GM21381 (cell line): ENCODE data around the gene NR2E1.
A peak's percentile ranks its signal among the peaks of the same experiment; 100 is the strongest.

Experiments
- ATAC-seq: cut with Tn5 transposase; IDR thresholded peaks from one replicate; pipeline ENCODE4 v1.9.1; 2021; ENCODE audit warnings: mild to moderate bottlenecking, moderate library complexity; ENCODE audit not compliant: unreplicated experiment

NR2E1 gene

GRCh38 chr6:108165714-108166663 is at the start of gene NR2E1:
Gene NR2E1, plus strand, starts transcription at chr6:108166022. Its CDS starts 744 bp downstream, at chr6:108166766.
- no peak for ATAC-seq

GRCh38 chr6:108116546-108117426 is 49.0 kb upstream of the NR2E1 start:
- ATAC-seq = no peak

- peak; percentile 50 for ATAC-seq
These were observed 48.1 kb upstream of the NR2E1 start for GRCh38 chr6:108117427-108118358.

- no peak for ATAC-seq
These were observed 47.5 kb upstream of the NR2E1 start for GRCh38 chr6:108118359-108118724.

- no peak for ATAC-seq
These were observed 46.7 kb upstream of the NR2E1 start for GRCh38 chr6:108118810-108119768.

- ATAC-seq = no peak
These were observed 46.1 kb upstream of the NR2E1 start for GRCh38 chr6:108119769-108120141.

- no peak for ATAC-seq
These were observed 45.5 kb upstream of the NR2E1 start for GRCh38 chr6:108120311-108120710.

GRCh38 chr6:108121612-108122011 is 44.2 kb upstream of the NR2E1 start:
- no peak for ATAC-seq

- no peak for ATAC-seq
These were observed 42.3 kb upstream of the NR2E1 start for GRCh38 chr6:108123481-108123929.

GRCh38 chr6:108123946-108124345 is 41.9 kb upstream of the NR2E1 start:
- no peak for ATAC-seq

GRCh38 chr6:108127056-108127455 is 38.8 kb upstream of the NR2E1 start:
- no peak for ATAC-seq

GRCh38 chr6:108127826-108128225 is 38.0 kb upstream of the NR2E1 start:
- no peak for ATAC-seq

GRCh38 chr6:108130262-108130661 is 35.6 kb upstream of the NR2E1 start:
- ATAC-seq = no peak

GRCh38 chr6:108132863-108133262 is 33.0 kb upstream of the NR2E1 start:
- no peak for ATAC-seq

- ATAC-seq = no peak
These were observed 32.1 kb upstream of the NR2E1 start for GRCh38 chr6:108133594-108134179.

GRCh38 chr6:108134213-108134970 is 31.4 kb upstream of the NR2E1 start:
- no peak for ATAC-seq

- no peak for ATAC-seq
These were observed 23.6 kb upstream of the NR2E1 start for GRCh38 chr6:108142240-108142639.

GRCh38 chr6:108145639-108146038 is 20.2 kb upstream of the NR2E1 start:
- ATAC-seq = no peak
